Mucosa of rectum (tissue), 2 donors: ENCODE results near the gene KIF22.

Experiments
- H3K27ac ChIP-seq, 2 donors: one replicate each; pipeline ENCODE4 v1.7.0; 2013; ENCODE audit warnings: inconsistent platforms in 2 of 2, low read depth in 2 of 2, low read length in 2 of 2
- H3K27me3 ChIP-seq, 2 donors: one replicate each; pipeline ENCODE4 v1.7.0; 2013; ENCODE audit warnings: low read length in 2 of 2; ENCODE audit not compliant: control insufficient read depth in 2 of 2, insufficient read depth in 2 of 2
- H3K36me3 ChIP-seq, 2 donors: one replicate each; pipeline ENCODE4 v1.7.0; 2013; ENCODE audit warnings: low read length in 2 of 2; ENCODE audit not compliant: control insufficient read depth in 2 of 2, insufficient read depth in 2 of 2
- H3K4me1 ChIP-seq, 2 donors: one replicate each; pipeline ENCODE4 v1.7.0; 2013; ENCODE audit warnings: low read length in 2 of 2, mild to moderate bottlenecking in 1 of 2; ENCODE audit not compliant: control insufficient read depth in 2 of 2, insufficient read depth in 2 of 2
- H3K4me3 ChIP-seq, 2 donors: one replicate each; pipeline ENCODE4 v1.7.0; 2013; ENCODE audit warnings: low read length in 2 of 2
- H3K9ac ChIP-seq, 2 donors: one replicate each; pipeline ENCODE4 v1.7.0; 2013; ENCODE audit warnings: low read length in 2 of 2, low read depth in 1 of 2, mild to moderate bottlenecking in 1 of 2
- H3K9me3 ChIP-seq, 2 donors: one replicate each; pipeline ENCODE4 v1.7.0; 2013; ENCODE audit warnings: low read length in 2 of 2; ENCODE audit not compliant: control insufficient read depth in 2 of 2
- donor health status: healthy.
- donor health status: Normal muscosa, but diverticular disease.

Gene KIF22

DNA sequence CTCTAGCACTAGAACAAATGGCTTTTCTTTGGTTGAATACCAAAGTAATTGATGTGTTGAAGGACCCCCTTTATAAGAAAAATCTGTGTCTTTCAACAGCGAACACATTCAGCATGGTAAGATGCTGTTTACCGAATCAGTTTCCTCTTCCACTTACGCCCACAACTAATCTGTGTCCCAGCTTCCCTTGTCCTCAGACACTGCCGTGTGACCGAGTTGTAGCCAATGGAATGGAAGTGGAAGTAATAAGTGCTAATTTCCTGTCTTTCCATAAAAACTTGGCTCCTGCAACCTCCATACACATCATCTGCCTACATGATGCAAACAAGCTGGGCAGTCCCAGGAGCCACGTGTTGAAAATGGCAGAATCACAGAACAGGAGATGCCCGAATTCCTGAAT is 62.1 kb downstream of the KIF22 start:
- H3K27me3 ChIP-seq = no peaks in the 10 kb centered on the region
- H3K9me3 ChIP-seq = no peaks in the 10 kb centered on the region
- peaks cover 0 to 2% of the 10 kb centered on the region in 2 donors for H3K4me1 ChIP-seq
- H3K36me3 ChIP-seq = peaks cover 5% of the 10 kb centered on the region in 2 donors
- peak overlapping the region in 1 of 2 donors; percentile 28 for H3K27ac ChIP-seq
- no peak overlapping the region for H3K4me3 ChIP-seq
- no peak overlapping the region for H3K9ac ChIP-seq

GRCh38 chr16:29854520-29855100 is 64.1 kb downstream of the KIF22 start:
- H3K9ac ChIP-seq = no peak overlapping the region
- no peaks in the 10 kb centered on the region for H3K27me3 ChIP-seq
- H3K4me3 ChIP-seq = no peak overlapping the region
- H3K4me1 ChIP-seq = no peaks in the 10 kb centered on the region
- H3K27ac ChIP-seq = no peak overlapping the region
- H3K9me3 ChIP-seq = no peaks in the 10 kb centered on the region
- peaks cover 13 to 15% of the 10 kb centered on the region in 2 donors for H3K36me3 ChIP-seq
